NCI-H460 (cell line): ENCODE results near the gene MYBPH. TPM values are rescaled to one million over a fixed set of nuclear protein-coding genes. Genes with fewer than 3 reads are reported as not detected.

Experiments used
- DNase-seq: peaks from one replicate; pipeline ENCODE4 v3.0.0-alpha.2; 2016; ENCODE audit warnings: low read depth; ENCODE audit errors: extremely low read depth
- total RNA-seq: library from RNA; depleted of rRNA; stranded (reverse); fragments of >200 nt; shearing (Covaris generic); gene quantifications from 2 replicates; pipeline ENCODE4 v1.2.3, GENCODE V29; 2014

MYBPH gene
- total RNA-seq, 1 experiment from 2014 or later, result not detected

- DNase-seq, result no peak
Measured at GRCh38 chr1:203201516-203202205, 26.0 kb upstream of the MYBPH start.

GRCh38 chr1:203200916-203201315 is 25.3 kb upstream of the MYBPH start:
- no peak for DNase-seq

- DNase-seq, result no peak
Measured at GRCh38 chr1:203199816-203200571, 24.4 kb upstream of the MYBPH start.

DNA sequence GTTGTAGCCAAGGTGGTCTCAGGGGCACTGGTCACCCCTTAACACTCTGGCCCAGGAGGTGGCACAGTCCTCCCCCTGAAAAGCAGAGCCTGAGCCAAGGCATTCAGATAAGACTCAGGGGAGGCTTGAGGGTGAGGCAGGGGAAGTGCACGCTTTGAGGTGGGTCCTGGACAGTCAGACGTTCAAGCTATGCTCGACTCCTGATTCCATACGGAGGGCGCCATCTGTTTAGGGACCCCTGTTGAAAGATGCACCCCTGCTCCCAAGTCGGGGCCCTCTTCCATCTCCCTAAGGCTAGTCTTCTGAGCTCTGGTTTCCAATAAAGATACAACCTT is 23.8 kb upstream of the MYBPH start:
- no peak for DNase-seq

GRCh38 chr1:203199002-203199401 is 23.4 kb upstream of the MYBPH start:
- no peak for DNase-seq

DNA sequence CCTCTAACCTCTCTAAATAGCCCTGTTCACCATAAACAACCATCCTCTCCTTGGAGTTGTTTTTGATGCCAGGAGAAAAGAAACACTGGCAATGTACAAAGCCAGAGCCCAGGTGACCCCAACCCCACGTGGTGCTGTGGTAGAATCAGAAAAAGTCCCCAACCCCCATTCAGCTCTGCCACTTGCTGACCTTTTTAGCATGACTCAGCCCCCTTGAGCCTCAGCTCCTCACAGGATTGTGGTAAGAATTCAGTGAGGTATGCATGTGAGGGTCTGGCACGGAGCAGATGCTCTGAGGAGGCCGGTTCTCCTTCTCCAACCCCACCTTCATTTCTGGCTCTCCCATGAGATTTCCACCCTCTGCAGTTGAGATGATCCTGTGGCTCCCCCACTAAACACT is 22.0 kb upstream of the MYBPH start:
- no peak for DNase-seq

DNA sequence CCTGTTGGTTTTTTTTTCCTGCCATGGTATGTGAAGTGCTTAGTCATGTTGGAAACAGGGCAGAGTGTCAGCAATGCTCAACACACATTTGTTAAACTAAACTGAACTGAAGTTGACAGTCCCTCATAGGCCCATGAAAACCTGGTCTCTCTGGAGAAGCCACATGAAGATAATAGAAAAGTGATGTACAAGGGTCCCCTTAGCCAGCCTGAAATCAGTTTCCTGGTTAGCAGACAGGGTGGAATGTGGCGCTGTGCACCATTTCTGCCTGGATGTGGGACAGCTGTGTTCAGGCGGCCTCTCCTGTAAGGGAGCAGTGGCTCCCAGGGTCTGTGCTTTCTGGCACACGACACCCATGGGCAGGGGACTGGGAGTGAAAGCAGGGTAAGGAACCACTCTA is 20.7 kb upstream of the MYBPH start:
- DNase-seq, result no peak

GRCh38 chr1:203190949-203191348 is 15.3 kb upstream of the MYBPH start:
- DNase-seq, result no peak

DNA sequence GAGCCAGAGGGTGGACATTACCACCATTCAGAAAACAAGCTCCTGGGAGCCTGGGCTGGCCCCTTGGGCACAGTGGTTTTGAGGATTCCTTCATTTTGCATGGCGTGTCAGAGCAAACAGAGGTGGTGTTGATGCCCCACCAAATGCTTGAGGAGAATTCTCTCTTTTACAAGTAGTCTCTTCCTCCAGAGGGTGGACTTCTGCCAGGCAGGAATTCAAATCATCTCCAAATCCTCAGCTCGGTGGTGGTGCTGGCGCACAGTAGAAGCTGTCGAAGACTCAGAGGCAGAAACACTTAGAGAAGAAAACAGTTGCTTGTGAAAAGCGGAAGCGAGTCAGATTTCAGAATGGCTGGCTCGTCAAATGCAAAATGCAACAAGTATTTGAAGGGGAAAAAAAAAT is 14.3 kb upstream of the MYBPH start:
- no peak for DNase-seq

- DNase-seq, result no peak
Measured at GRCh38 chr1:203188686-203189232, 13.1 kb upstream of the MYBPH start.

DNA sequence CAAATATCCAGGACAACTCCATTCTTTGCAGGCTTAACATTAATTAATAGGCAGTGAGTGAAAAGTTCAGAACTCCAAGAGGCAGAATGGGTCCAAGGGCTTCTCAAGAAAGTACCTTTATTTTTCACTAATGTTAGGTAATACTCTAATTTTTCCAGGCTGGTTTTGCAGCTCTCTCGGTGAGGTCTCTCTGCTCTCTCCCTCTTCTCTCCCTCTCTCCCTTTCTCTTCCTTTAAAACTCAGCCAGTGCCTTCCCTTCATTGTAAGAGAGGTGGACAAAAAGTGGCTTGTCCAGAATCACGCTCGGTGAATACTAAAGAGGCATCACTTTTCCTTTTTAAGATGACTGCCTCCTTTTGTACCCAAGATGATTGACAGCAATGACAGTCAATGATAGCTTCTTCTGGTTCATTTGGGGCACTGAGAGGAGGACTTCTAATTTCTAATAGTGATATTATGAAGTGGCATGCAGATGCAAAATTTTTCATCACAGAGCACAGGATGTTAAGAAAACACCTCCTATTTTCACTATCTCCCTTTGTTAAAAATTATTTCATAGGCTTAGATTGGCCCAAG is 12.2 kb upstream of the MYBPH start:
- no peak for DNase-seq

DNA sequence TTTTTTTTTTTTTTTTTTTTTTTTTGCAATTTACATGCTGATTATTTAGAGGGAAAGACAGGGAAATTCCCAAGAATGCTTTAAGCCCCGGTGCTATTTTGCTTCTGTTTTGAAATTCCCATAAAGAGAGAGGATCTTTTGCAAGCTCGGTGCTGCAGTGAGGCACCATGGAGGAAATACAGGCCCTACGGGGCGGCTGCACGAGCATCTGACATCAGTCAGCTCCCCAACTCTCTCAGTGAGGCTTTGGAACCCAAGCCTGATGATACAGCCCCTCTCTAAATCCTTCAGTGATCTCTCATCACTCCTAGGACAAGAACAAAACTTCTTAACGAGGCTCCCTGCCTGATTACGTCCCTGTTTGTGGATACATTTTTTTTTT is 11.7 kb upstream of the MYBPH start:
- DNase-seq, result no peak

DNA sequence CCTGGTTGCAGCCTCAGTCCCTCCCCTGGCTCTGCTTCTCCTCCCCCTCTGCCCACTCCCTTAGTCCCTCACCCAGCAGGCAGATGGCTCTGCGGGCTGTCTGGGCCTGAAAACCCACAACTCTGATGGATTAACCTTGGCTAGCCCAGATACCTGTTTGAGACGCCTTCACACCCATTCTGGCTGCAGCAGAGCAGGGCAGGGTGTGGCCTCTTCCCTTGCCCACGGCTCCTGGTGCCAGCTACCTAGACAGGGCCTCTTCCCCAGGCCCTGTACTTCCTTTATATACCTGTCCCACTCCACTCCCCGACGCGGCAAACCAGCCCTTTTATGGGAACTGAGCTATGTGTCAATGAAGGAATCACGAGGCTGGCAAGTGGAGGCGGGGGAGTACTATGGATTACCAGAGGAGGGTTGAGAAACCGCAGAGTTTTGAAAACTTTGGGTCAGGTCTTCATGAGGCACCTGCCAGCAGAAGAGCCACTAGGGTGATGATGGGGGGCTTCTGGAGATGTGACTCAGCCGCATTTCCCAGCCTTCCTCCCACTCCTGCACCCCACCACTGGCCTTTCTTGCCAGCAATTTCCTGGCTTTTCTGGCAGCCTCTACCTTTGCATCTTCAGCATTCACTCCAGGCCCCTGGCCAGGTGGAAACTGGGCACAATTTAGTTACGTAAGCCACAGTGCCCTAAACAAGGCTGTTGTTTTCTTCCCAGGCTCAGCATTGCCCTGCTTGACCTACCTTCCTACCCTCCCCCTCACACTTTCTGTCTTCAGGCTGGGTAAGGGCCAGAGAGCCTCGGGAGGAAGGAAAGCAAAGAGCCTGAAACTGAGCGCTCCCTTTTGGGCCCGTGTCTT is 11.0 kb upstream of the MYBPH start, which contains the start of gene CHI3L1:
CHI3L1 (minus strand) TSS at position 259 of the 858 bp plus-strand sequence; CDS start at position 178, 81 bp downstream.
- DNase-seq, result no peak

GRCh38 chr1:203186091-203186445 is 10.4 kb upstream of the MYBPH start:
- DNase-seq, result no peak

DNA sequence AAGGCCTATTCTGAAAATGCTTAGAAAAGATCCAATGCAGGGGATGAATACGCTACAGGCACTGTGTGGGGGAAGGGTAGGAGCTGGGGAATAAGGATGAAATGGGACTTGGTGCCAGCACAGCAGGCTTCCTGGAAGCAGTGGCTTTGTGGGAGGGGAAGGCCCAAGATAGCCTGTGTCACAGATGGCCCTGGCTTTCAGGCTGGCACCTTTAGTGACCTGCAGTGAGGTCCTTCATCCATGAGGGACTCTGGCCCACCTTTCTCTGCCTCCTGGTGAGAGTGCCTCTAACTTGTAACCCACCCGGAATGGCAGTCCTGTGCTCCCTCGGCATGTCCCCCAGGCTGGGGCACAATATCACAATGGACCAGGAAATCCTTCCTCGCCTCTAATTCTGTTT is 10.0 kb upstream of the MYBPH start:
- no peak for DNase-seq

GRCh38 chr1:203185061-203185461 is 9.4 kb upstream of the MYBPH start:
- no peak for DNase-seq

DNA sequence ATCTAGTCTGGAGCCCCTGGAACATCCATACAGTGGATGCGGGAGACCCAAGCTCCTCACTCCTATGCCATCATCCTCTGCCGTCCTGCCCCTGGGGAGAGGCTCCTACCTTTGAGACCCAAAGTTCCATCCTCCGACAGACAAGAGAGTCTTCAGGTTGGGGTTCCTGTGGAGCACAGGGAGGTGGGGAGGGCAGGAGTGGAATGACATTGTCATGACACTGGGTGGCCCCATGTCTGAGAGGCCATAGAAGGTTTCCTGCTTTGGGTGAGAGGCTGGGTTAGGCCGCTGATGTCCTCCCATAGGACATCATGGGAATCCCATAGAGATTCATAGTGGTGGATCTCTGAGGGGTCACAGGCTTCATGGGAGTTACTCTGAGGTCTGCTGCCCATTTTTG is 8.8 kb upstream of the MYBPH start:
- no peak for DNase-seq

DNA sequence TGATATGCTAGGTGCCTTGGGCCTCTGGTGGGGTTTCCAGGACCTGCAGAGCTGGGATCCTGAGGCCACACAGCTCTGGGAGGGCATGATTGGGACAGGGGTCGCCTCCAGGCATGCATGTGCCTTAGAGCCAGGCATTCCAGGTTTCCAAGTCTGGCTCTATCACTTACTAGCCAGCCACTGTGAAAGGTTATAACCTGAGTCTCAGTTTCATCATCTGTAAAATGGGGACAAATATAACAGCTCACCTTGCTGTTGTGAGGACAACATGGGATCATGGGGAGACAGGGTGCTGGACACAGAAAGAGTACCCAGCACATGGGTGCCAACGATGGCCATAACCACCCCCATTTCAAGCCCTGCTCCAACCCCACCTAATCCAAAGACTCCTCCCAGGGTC is 8.2 kb upstream of the MYBPH start:
- no peak for DNase-seq

- no peak for DNase-seq
Measured at GRCh38 chr1:203182387-203182953, 6.8 kb upstream of the MYBPH start.

DNA sequence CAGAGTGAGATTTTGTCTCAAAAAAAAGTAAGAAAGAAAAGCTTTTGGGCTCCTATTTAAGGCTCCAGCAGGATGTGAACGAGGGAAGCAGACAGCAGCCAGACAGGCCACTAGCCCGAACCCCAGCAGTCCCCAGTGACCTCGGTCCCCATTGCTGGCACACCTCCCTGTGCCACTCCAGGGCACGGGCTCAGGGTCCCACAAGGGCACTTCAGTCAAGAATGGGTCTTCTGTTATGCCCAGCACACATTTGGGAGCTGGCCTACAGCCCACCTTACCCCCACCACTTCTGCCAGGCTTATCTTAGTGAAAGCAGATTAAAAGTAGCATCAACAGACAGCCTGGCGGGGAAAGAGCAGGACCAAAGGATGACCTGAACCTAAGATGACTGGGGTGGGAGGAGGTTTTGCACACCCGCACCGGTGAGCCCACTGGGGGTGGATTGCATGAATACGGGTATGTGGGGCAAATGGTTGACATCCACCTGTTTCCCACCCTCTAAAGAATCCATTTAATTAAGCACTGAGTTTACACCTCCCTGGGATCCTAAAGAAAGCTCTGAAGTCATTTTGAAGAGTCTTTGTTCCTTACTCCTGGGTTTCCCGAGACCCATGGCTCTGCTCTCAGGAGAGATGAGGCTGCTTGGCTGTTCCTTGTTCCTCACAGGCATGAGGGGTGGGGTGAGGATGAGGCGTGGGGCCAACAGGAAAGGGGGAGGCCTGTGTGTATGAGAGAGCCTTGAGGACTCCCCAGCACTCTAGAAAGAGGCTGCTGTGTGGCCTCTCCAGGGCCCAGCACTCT is 6.2 kb upstream of the MYBPH start:
- DNase-seq, result no peak
